Astrocyte of the hippocampus (primary cell): ENCODE measurements around the gene ENPP5.
"Not testable (repeated sequence)": the region's sequence is repeated elsewhere in the genome, so short reads cannot be mapped to it uniquely, and the experiment has no call there.

Experiments
- DNase-seq: peaks from one replicate; pipeline ENCODE4 v3.0.0; 2011; ENCODE audit warnings: low read depth, low spot score

ENPP5 gene

GRCh38 chr6:46174904-46175303, 4.1 kb upstream of the ENPP5 start:
- DNase-seq = no peak

- DNase-seq = no peak
Observed at GRCh38 chr6:46172176-46172575, 1.4 kb upstream of the ENPP5 start.

GRCh38 chr6:46160102-46160501, 10.7 kb downstream of the ENPP5 start:
- no peak for DNase-seq

- DNase-seq = no peak
Observed at GRCh38 chr6:46159229-46159628, 11.6 kb downstream of the ENPP5 start.

GRCh38 chr6:46156701-46157100, 14.1 kb downstream of the ENPP5 start:
- DNase-seq = no peak

GRCh38 chr6:46149066-46149465, 21.7 kb downstream of the ENPP5 start:
- not testable (repeated sequence) for DNase-seq

GRCh38 chr6:46144270-46144669, 26.5 kb downstream of the ENPP5 start:
- peak; percentile 23 for DNase-seq

GRCh38 chr6:46138281-46138680, 32.5 kb downstream of the ENPP5 start:
- DNase-seq = no peak

- DNase-seq = no peak
Observed at GRCh38 chr6:46137387-46137786, 33.4 kb downstream of the ENPP5 start.

- no peak for DNase-seq
Observed at GRCh38 chr6:46136831-46137230, 33.9 kb downstream of the ENPP5 start.

- no peak for DNase-seq
Observed at GRCh38 chr6:46135176-46135575, 35.6 kb downstream of the ENPP5 start.

GRCh38 chr6:46134216-46134615, 36.6 kb downstream of the ENPP5 start:
- no peak for DNase-seq

GRCh38 chr6:46131291-46131690, 39.5 kb downstream of the ENPP5 start:
- not testable (repeated sequence) for DNase-seq

GRCh38 chr6:46130666-46131065, 40.1 kb downstream of the ENPP5 start:
- DNase-seq = no peak

- DNase-seq = peak; percentile 93
Observed at GRCh38 chr6:46129629-46130511, 40.9 kb downstream of the ENPP5 start, which contains the start of gene ENPP4. TSS of gene ENPP4 (plus strand) at chr6:46129989. CDS start at chr6:46139584, 9,595 bp downstream.

GRCh38 chr6:46129291-46129628, 41.5 kb downstream of the ENPP5 start:
- no peak for DNase-seq

GRCh38 chr6:46128476-46128875, 42.3 kb downstream of the ENPP5 start:
- DNase-seq = no peak

- not testable (repeated sequence) for DNase-seq
Observed at GRCh38 chr6:46119679-46120078, 51.1 kb downstream of the ENPP5 start.

- no peak for DNase-seq
Observed at GRCh38 chr6:46118836-46119235, 51.9 kb downstream of the ENPP5 start.

- no peak for DNase-seq
Observed at GRCh38 chr6:46118157-46118556, 52.6 kb downstream of the ENPP5 start.

- no peak for DNase-seq
Observed at GRCh38 chr6:46116289-46116688, 54.5 kb downstream of the ENPP5 start.

- DNase-seq = no peak
Observed at GRCh38 chr6:46115634-46116033, 55.1 kb downstream of the ENPP5 start.

GRCh38 chr6:46113370-46113769, 57.4 kb downstream of the ENPP5 start:
- DNase-seq = no peak
